Right ventricle myocardium superior (tissue), 1 donor: Measurements from ENCODE around the gene TOR2A. TPM values are rescaled to one million over a fixed set of nuclear protein-coding genes. Genes with fewer than 3 reads are reported as not detected.
"Not testable (repeated sequence)": the region's sequence is repeated elsewhere in the genome, so short reads cannot be mapped to it uniquely, and the experiment has no call there.

Experiments used
- ATAC-seq: fragments of 200-7000 bp; cut with Tn5 transposase; one replicate; pipeline ENCODE4 v1.9.1; 2020; ENCODE audit warnings: mild to moderate bottlenecking; ENCODE audit not compliant: poor library complexity
- DNase-seq: peaks from one replicate; pipeline ENCODE4 v3.0.0-alpha.2; 2020
- intact Hi-C: fragments of 100-400 bp; cut with DNase I; formaldehyde crosslinking; loops from one replicate; pipeline ENCODE4 v1.11.2; 2022
- long read RNA-seq: library from polyadenylated mRNA; unstranded; transcript quantifications from one replicate; pipeline ENCODE4 v2.0.0, GENCODE V29; 2021
- total RNA-seq: library from RNA; stranded (reverse); fragmentation: NEBNext Ultra II Directional; extraction: Animal tissue kit (Norgen Biotek cat#: 25700); gene quantifications from one replicate; pipeline ENCODE4 v1.2.1, GENCODE V29; 2021
- donor health status: DM: no; HTN: yes; CAD: no; lungs with severe emphysema.

Gene TOR2A
- total RNA-seq, result 3.3 TPM
- long read RNA-seq, partial matches to known transcripts, result 1 of 5 reads
- long read RNA-seq, other reads (novel, unspliced or antisense), result 1 of 5 reads

GRCh38 chr9:127734747-127735529 lies at the start of gene TOR2A:
Gene TOR2A, minus strand, starts transcription at chr9:127735294. Its CDS starts 24 bp downstream, at chr9:127735270.
- intact Hi-C loops, result loop anchor here (1.0 to 5.0 kb wide), 5 partner anchors 47 to 233 kb away; no protein-coding TSS in a partner anchor
- ATAC-seq (peak; percentile 97), DNase-seq (peak; percentile 98)

- DNase-seq (peak; percentile 75), ATAC-seq (no peak)
- intact Hi-C loops, result loop anchor here (5.0 kb wide), 1 partner anchor 46 kb away; the partner anchor contains the start of gene TOR2A
Measured at GRCh38 chr9:127783111-127784008, 48.3 kb upstream of the TOR2A start.

- DNase-seq, result no peak
- no peak for ATAC-seq
- intact Hi-C loops, result loop anchor here (5.0 kb wide), 1 partner anchor 45 kb away; the partner anchor contains the start of gene TOR2A
Measured at GRCh38 chr9:127781806-127782205, 46.7 kb upstream of the TOR2A start.

GRCh38 chr9:127780909-127781308 lies 45.8 kb upstream of the TOR2A start:
- ATAC-seq, result not testable (repeated sequence)
- peak; percentile 30 for DNase-seq
- intact Hi-C loops, result loop anchor here (5.0 kb wide), 1 partner anchor 44 kb away; the partner anchor contains the start of gene TOR2A

GRCh38 chr9:127780126-127780885 lies 45.2 kb upstream of the TOR2A start:
- intact Hi-C loops, result loop anchor here (5.0 kb wide), 1 partner anchor 43 kb away; the partner anchor contains the start of gene TOR2A

GRCh38 chr9:127779136-127779981 lies 44.3 kb upstream of the TOR2A start:
- intact Hi-C loops, result no loop called here
- ATAC-seq, result peak; percentile 29
- no peak for DNase-seq

More at GRCh38 chr9:127780126-127780885, 45.2 kb upstream of the TOR2A start:
- DNase-seq (peak; percentile 36), ATAC-seq (no peak)

- intact Hi-C loops, result no loop called here
- peak; percentile 67 for ATAC-seq
- peak; percentile 78 for DNase-seq
Measured at GRCh38 chr9:127778280-127779135, 43.4 kb upstream of the TOR2A start, which contains the start of gene SH2D3C. Gene SH2D3C, minus strand, starts transcription at chr9:127778666. Its CDS starts 39 bp downstream, at chr9:127778627.

- intact Hi-C loops, result no loop called here
- DNase-seq (no peak), ATAC-seq (no peak)
Measured at GRCh38 chr9:127777368-127777980, 42.4 kb upstream of the TOR2A start.

- intact Hi-C loops, result no loop called here
- ATAC-seq (no peak), DNase-seq (no peak)
Measured at GRCh38 chr9:127776924-127777289, 41.8 kb upstream of the TOR2A start.

- intact Hi-C loops, result no loop called here
- peak; percentile 62 for DNase-seq
- ATAC-seq, result no peak
Measured at GRCh38 chr9:127776195-127776923, 41.3 kb upstream of the TOR2A start.

GRCh38 chr9:127773981-127774380 lies 38.9 kb upstream of the TOR2A start:
- intact Hi-C loops, result no loop called here
- ATAC-seq (no peak), DNase-seq (no peak)

- intact Hi-C loops, result no loop called here
- ATAC-seq, result no peak
- no peak for DNase-seq
Measured at GRCh38 chr9:127773272-127773671, 38.2 kb upstream of the TOR2A start.

GRCh38 chr9:127772603-127773002 lies 37.5 kb upstream of the TOR2A start:
- no peak for ATAC-seq
- intact Hi-C loops, result no loop called here
- DNase-seq, result no peak

- DNase-seq (no peak), ATAC-seq (no peak)
- intact Hi-C loops, result no loop called here
Measured at GRCh38 chr9:127771570-127772189, 36.6 kb upstream of the TOR2A start.

GRCh38 chr9:127770905-127771569 lies 35.9 kb upstream of the TOR2A start:
- DNase-seq (peak; percentile 99), ATAC-seq (peak; percentile 98)
- intact Hi-C loops, result no loop called here
